22Rv1 (cell line): ENCODE data around the gene METTL26.

ENCODE experiments used
- ZFX ChIP-seq: fragments of 450-650 bp; IDR thresholded peaks from 2 replicates; pipeline ENCODE4 v1.6.1; 2017; ENCODE audit warnings: antibody characterized with exemption, borderline replicate concordance
- TF ChIP-seq, protein P1 (sequence below): fragments of 450-650 bp; IDR thresholded peaks from 2 replicates; pipeline ENCODE4 v1.5.1; 2017; ENCODE audit warnings: mild to moderate bottlenecking

DNA sequence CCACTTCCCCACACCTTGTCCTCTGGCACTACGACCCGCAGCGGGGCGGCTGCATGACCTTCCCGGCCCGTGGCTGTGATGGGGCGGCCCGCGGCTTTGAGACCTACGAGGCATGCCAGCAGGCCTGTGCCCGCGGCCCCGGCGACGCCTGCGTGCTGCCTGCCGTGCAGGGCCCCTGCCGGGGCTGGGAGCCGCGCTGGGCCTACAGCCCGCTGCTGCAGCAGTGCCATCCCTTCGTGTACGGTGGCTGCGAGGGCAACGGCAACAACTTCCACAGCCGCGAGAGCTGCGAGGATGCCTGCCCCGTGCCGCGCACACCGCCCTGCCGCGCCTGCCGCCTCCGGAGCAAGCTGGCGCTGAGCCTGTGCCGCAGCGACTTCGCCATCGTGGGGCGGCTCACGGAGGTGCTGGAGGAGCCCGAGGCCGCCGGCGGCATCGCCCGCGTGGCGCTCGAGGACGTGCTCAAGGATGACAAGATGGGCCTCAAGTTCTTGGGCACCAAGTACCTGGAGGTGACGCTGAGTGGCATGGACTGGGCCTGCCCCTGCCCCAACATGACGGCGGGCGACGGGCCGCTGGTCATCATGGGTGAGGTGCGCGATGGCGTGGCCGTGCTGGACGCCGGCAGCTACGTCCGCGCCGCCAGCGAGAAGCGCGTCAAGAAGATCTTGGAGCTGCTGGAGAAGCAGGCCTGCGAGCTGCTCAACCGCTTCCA lies 2.6 kb downstream of the METTL26 start:
- TF ChIP-seq, protein P1, sequence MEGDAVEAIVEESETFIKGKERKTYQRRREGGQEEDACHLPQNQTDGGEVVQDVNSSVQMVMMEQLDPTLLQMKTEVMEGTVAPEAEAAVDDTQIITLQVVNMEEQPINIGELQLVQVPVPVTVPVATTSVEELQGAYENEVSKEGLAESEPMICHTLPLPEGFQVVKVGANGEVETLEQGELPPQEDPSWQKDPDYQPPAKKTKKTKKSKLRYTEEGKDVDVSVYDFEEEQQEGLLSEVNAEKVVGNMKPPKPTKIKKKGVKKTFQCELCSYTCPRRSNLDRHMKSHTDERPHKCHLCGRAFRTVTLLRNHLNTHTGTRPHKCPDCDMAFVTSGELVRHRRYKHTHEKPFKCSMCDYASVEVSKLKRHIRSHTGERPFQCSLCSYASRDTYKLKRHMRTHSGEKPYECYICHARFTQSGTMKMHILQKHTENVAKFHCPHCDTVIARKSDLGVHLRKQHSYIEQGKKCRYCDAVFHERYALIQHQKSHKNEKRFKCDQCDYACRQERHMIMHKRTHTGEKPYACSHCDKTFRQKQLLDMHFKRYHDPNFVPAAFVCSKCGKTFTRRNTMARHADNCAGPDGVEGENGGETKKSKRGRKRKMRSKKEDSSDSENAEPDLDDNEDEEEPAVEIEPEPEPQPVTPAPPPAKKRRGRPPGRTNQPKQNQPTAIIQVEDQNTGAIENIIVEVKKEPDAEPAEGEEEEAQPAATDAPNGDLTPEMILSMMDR = no peak
- TF ChIP-seq ZFX = no peak
